Measurements from ENCODE around the gene DEK. TPM values are rescaled to one million over a fixed set of nuclear protein-coding genes. Genes with fewer than 3 reads are reported as not detected.

DEK gene
- total and polyA plus RNA-seq, 2 donors = 71.6 to 204 TPM

DNA sequence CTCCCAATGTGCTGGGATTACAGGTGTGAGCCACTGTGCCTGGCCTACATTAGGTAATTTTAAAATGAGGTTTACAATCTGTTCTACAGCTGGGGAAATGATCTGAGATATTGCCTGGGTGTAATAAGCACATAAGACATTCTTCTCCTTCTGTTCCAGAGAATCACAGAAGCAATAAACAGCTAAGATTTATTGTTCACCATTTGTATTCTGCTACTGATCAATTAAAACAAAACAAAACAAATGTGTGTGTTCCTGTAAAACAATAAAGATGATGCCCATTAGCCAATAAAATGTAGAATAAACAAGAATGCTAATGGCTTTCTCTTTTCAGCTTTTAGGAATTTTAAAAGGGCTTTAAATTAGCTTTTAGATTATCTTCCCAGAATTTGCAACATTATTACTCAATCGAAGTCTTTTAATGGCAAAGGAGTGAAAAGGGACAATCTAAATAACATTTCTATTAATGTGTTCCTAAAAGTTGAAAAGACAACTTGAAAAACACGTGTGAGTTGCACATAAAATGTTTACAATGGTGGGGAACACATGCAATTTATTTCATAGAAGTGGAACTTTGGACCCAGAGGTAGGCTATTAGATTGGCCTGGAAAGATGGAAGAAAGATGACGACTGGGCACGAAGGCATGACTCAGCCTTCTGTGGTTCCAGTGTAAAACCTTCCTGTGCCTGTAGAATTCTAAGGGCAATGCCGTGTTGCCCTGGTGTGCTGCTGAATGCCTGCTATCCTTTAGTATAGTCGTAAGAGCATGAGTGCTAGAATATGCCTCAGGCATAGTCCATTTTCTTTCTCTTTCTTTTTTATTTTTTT is 29.0 kb upstream of the DEK start:
- Histone ChIP-seq H3K4me3 (ENCODE audit: low read length in 2 of 2) (no peak overlapping the region), H3K4me1 (ENCODE audit: control insufficient read depth in 2 of 2, insufficient read depth in 2 of 2, low read length in 2 of 2) (no peaks in the 10 kb centered on the region), H3K27me3 (ENCODE audit: control insufficient read depth in 2 of 2, insufficient read depth in 1 of 2, low read length in 1 of 2) (no peaks in the 10 kb centered on the region), H3K27ac (ENCODE audit: low read depth in 1 of 2, low read length in 1 of 2) (no peak overlapping the region), H3K36me3 (ENCODE audit: control insufficient read depth in 2 of 2, insufficient read depth in 2 of 2, low read length in 1 of 2) (no peaks in the 10 kb centered on the region), H3K9me3 (ENCODE audit: control insufficient read depth in 2 of 2, insufficient read depth in 1 of 2, low read length in 1 of 2) (no peaks in the 10 kb centered on the region)
- DNase-seq (ENCODE audit: low read depth in 6 of 9, low spot score in 9 of 9) = no peak
- 68% methylated on average over 6 of the region's 6 CpGs for WGBS

DNA sequence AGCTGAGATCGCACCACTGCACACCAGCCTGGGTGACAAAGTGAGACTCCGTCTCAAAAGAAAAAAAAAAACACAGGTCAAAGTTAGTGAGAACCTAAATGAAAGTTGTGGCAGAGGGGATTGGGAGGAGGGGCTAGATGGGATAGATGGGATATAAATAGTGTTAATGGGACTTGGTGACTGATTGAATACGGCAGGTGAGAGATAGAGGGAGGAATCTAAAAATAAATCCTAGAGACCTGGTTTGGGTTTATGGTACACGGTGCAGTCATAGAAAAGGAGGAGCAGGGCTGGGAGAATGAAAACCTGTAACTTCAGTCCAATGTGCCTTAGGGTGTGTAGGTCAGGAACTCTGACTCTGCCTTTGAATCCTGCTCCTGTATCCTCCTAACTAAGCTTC is 25.0 kb upstream of the DEK start:
- Histone ChIP-seq H3K4me3 (ENCODE audit: low read length in 2 of 2) (no peak overlapping the region), H3K36me3 (ENCODE audit: control insufficient read depth in 2 of 2, insufficient read depth in 2 of 2, low read length in 1 of 2) (no peaks in the 10 kb centered on the region), H3K9me3 (ENCODE audit: control insufficient read depth in 2 of 2, insufficient read depth in 1 of 2, low read length in 1 of 2) (no peaks in the 10 kb centered on the region), H3K27me3 (ENCODE audit: control insufficient read depth in 2 of 2, insufficient read depth in 1 of 2, low read length in 1 of 2) (no peaks in the 10 kb centered on the region), H3K27ac (ENCODE audit: low read depth in 1 of 2, low read length in 1 of 2) (no peak overlapping the region), H3K4me1 (ENCODE audit: control insufficient read depth in 2 of 2, insufficient read depth in 2 of 2, low read length in 2 of 2) (no peaks in the 10 kb centered on the region)
- 74% methylated on average over 4 of the region's 4 CpGs for WGBS
- DNase-seq (ENCODE audit: low read depth in 6 of 9, low spot score in 9 of 9) = no peak

DNA sequence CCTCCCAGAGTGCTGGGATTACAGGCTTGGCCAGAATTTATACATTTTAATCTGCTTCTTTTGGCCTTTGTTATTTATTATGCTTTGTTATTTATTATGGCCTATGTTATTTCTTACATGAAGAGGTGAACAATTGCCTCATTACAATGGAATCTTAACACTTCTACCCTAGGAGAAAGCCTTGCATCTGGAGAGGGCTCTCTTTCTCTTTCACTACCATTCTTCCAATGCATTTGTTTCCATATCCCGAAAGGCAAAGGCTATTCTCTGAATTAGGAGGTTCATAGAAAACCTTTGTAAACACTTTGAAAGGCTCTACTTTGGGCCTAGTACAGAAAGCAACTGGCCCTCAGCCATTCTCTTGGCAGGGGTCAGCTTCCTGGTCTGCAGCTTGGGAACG is 19.9 kb upstream of the DEK start:
- Histone ChIP-seq H3K9me3 (ENCODE audit: control insufficient read depth in 2 of 2, insufficient read depth in 1 of 2, low read length in 1 of 2) (no peaks in the 10 kb centered on the region), H3K4me3 (ENCODE audit: low read length in 2 of 2) (no peak overlapping the region), H3K4me1 (ENCODE audit: control insufficient read depth in 2 of 2, insufficient read depth in 2 of 2, low read length in 2 of 2) (no peaks in the 10 kb centered on the region), H3K36me3 (ENCODE audit: control insufficient read depth in 2 of 2, insufficient read depth in 2 of 2, low read length in 1 of 2) (no peaks in the 10 kb centered on the region), H3K27ac (ENCODE audit: low read depth in 1 of 2, low read length in 1 of 2) (no peak overlapping the region), H3K27me3 (ENCODE audit: control insufficient read depth in 2 of 2, insufficient read depth in 1 of 2, low read length in 1 of 2) (peaks cover 4 to 22% of the 10 kb centered on the region in 2 donors)
- WGBS = 98% methylated on average over 2 of the region's 2 CpGs
- no peak for DNase-seq (ENCODE audit: low read depth in 6 of 9, low spot score in 9 of 9)

DNA sequence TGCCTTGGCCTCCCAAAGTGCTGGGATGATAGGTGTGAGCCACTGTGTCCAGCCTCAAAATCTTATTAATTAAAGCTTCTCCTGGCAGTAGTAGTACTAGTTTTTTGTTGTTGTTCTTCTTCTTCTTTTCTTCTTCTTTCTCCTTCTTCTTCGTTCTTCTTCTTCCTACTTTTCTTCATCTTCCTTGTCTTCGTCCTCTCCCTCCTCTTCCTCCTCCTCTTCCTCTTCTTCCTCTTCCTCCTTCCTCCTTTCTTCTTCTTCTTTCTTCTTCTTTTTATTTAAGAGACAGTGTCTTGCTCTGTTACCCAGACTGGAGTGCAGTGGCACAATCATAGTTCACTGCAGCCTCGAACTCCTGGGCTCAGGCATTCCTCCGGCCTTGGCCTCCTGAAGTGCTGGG is 17.2 kb upstream of the DEK start:
- no peak for DNase-seq (ENCODE audit: low read depth in 6 of 9, low spot score in 9 of 9)
- 68% methylated on average over 4 of the region's 4 CpGs for WGBS
- H3K4me3 ChIP-seq (ENCODE audit: low read length in 2 of 2) = no peak overlapping the region
- no peak overlapping the region for H3K27ac ChIP-seq (ENCODE audit: low read depth in 1 of 2, low read length in 1 of 2)
- no peaks in the 10 kb centered on the region for H3K36me3 ChIP-seq (ENCODE audit: control insufficient read depth in 2 of 2, insufficient read depth in 2 of 2, low read length in 1 of 2)
- no peaks in the 10 kb centered on the region for H3K4me1 ChIP-seq (ENCODE audit: control insufficient read depth in 2 of 2, insufficient read depth in 2 of 2, low read length in 2 of 2)
- peaks cover 20 to 49% of the 10 kb centered on the region in 2 donors for H3K27me3 ChIP-seq (ENCODE audit: control insufficient read depth in 2 of 2, insufficient read depth in 1 of 2, low read length in 1 of 2)
- H3K9me3 ChIP-seq (ENCODE audit: control insufficient read depth in 2 of 2, insufficient read depth in 1 of 2, low read length in 1 of 2) = no peaks in the 10 kb centered on the region

DNA sequence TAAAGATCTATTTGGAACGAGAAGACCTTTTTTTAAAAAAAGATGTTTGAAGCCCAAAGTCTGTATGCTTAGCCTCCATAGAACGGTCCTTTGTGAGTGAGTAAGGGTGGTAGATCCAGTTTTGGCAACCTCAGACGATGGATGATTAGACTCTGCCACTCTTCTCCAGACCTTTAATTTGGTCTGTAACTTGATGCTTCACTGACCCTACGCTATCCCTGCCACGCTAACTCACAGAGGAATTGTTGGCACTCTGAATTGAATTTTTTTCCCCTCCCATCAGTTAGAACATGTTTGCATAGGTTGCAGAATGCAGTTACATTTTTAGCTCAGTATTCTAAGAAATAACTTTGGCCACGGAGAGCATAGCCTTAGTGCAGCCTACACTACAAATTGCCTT is 15.8 kb upstream of the DEK start:
- no peaks in the 10 kb centered on the region for H3K9me3 ChIP-seq (ENCODE audit: control insufficient read depth in 2 of 2, insufficient read depth in 1 of 2, low read length in 1 of 2)
- no peak overlapping the region for H3K4me3 ChIP-seq (ENCODE audit: low read length in 2 of 2)
- H3K4me1 ChIP-seq (ENCODE audit: control insufficient read depth in 2 of 2, insufficient read depth in 2 of 2, low read length in 2 of 2) = no peaks in the 10 kb centered on the region
- no peak for DNase-seq (ENCODE audit: low read depth in 6 of 9, low spot score in 9 of 9)
- peaks cover 26 to 63% of the 10 kb centered on the region in 2 donors for H3K27me3 ChIP-seq (ENCODE audit: control insufficient read depth in 2 of 2, insufficient read depth in 1 of 2, low read length in 1 of 2)
- H3K36me3 ChIP-seq (ENCODE audit: control insufficient read depth in 2 of 2, insufficient read depth in 2 of 2, low read length in 1 of 2) = no peaks in the 10 kb centered on the region
- no peak overlapping the region for H3K27ac ChIP-seq (ENCODE audit: low read depth in 1 of 2, low read length in 1 of 2)
- 88% methylated on average over 6 of the region's 6 CpGs for WGBS

DNA sequence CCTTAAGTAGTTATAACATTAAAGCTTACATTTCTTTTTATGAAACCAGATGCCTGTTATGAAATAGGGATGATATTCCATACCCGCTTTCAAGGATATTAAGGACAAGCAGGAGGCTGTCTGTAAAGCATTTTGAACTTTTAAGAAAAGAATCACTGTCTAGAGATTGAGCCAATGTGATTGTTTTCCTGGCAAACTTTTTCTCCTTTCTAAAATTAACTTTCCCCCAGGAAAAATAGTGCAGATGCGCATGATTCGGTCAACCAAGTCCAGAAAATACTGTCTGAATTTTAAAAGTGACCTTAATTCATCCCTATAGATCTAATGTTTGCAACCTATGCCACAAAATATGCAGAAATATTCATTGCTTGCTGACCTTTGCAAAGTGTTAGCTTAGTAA is 15.1 kb upstream of the DEK start:
- no peaks in the 10 kb centered on the region for H3K4me1 ChIP-seq (ENCODE audit: control insufficient read depth in 2 of 2, insufficient read depth in 2 of 2, low read length in 2 of 2)
- no peak overlapping the region for H3K27ac ChIP-seq (ENCODE audit: low read depth in 1 of 2, low read length in 1 of 2)
- DNase-seq (ENCODE audit: low read depth in 6 of 9, low spot score in 9 of 9) = no peak
- no peaks in the 10 kb centered on the region for H3K36me3 ChIP-seq (ENCODE audit: control insufficient read depth in 2 of 2, insufficient read depth in 2 of 2, low read length in 1 of 2)
- peaks cover 26 to 63% of the 10 kb centered on the region in 2 donors for H3K27me3 ChIP-seq (ENCODE audit: control insufficient read depth in 2 of 2, insufficient read depth in 1 of 2, low read length in 1 of 2)
- H3K4me3 ChIP-seq (ENCODE audit: low read length in 2 of 2) = no peak overlapping the region
- no peaks in the 10 kb centered on the region for H3K9me3 ChIP-seq (ENCODE audit: control insufficient read depth in 2 of 2, insufficient read depth in 1 of 2, low read length in 1 of 2)
- 94% methylated on average over 3 of the region's 3 CpGs for WGBS

DNA sequence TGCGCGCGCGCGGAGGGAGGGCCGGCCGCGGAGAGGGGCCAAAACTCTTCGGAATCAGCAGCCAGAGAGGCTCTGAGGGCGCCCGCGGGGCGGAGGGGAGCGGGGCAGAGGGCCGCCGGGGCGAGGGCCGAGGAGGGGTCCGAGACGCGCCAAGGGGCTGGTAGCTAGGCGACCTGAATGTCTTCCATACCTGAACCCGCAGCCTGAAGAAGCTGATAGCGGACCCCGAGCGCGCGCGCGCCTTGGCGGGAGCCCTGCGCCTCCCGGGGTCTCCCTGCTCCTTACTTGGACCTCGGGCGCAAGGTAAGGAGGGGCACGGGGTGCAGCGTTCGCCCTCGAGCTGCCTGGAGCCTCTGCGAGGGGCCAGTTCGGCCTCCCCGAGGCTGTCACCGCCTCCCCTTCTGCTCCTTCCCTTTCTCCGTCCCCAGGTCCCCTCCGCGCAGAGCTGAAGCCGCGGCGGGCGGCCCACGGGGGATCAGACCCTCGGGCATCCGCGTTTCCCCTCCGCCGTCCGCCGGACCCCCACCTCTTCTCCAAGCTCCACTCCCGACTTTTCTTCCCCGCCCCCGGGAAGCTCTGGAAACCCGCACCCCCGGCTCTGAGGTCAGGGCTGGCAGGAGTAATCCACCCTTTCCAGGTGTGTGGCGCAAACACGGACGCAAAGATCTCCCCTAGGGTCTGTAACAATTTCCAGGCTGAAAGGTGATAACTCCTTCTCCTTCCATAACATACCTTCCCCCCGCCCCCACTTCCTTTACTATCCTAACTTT is 13.1 kb upstream of the DEK start:
- H3K36me3 ChIP-seq (ENCODE audit: control insufficient read depth in 2 of 2, insufficient read depth in 2 of 2, low read length in 1 of 2) = no peaks in the 10 kb centered on the region
- H3K4me3 ChIP-seq (ENCODE audit: low read length in 2 of 2) = peak overlapping the region; percentile 9 to 37
- H3K27ac ChIP-seq (ENCODE audit: low read depth in 1 of 2, low read length in 1 of 2) = no peak overlapping the region
- peaks cover 26 to 63% of the 10 kb centered on the region in 2 donors for H3K27me3 ChIP-seq (ENCODE audit: control insufficient read depth in 2 of 2, insufficient read depth in 1 of 2, low read length in 1 of 2)
- DNase-seq (ENCODE audit: low read depth in 6 of 9, low spot score in 9 of 9) = no peak
- no peaks in the 10 kb centered on the region for H3K4me1 ChIP-seq (ENCODE audit: control insufficient read depth in 2 of 2, insufficient read depth in 2 of 2, low read length in 2 of 2)
- WGBS = 3% methylated on average over 67 of the region's 67 CpGs
- H3K9me3 ChIP-seq (ENCODE audit: control insufficient read depth in 2 of 2, insufficient read depth in 1 of 2, low read length in 1 of 2) = no peaks in the 10 kb centered on the region

DNA sequence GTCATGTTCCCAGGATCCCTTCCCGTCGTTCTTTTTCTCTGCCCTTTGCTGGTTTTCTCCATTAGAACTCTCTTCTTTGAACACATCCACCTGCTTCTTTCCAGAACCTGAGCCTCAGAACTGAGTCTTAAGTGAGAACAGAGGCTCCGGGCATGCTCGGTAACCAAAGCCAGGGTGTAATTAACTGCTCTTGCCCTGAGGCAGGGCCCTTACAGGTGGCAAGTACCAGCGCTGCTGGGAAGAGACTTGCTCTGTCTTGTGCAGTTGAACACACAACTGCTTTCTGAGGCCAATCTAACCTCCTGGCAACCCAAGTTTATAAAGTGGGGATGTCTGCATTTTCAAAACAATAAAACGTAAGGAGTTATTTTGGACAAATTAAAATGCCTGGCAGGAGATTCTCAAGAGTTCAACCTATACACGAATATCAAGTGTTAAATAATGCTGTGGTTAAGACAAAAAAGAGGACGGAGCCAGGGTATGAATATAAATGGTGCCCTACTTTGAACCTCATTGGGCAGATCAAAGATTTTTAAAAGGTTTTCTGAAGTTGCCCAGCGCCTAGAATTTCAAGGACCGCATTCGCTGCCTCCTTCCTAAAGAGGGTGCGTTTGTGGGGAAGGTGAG is 12.4 kb upstream of the DEK start:
- no peaks in the 10 kb centered on the region for H3K9me3 ChIP-seq (ENCODE audit: control insufficient read depth in 2 of 2, insufficient read depth in 1 of 2, low read length in 1 of 2)
- no peak overlapping the region for H3K4me3 ChIP-seq (ENCODE audit: low read length in 2 of 2)
- DNase-seq (ENCODE audit: low read depth in 6 of 9, low spot score in 9 of 9) = no peak
- H3K27ac ChIP-seq (ENCODE audit: low read depth in 1 of 2, low read length in 1 of 2) = no peak overlapping the region
- peaks cover 26 to 61% of the 10 kb centered on the region in 2 donors for H3K27me3 ChIP-seq (ENCODE audit: control insufficient read depth in 2 of 2, insufficient read depth in 1 of 2, low read length in 1 of 2)
- H3K36me3 ChIP-seq (ENCODE audit: control insufficient read depth in 2 of 2, insufficient read depth in 2 of 2, low read length in 1 of 2) = no peaks in the 10 kb centered on the region
- H3K4me1 ChIP-seq (ENCODE audit: control insufficient read depth in 2 of 2, insufficient read depth in 2 of 2, low read length in 2 of 2) = no peaks in the 10 kb centered on the region
- WGBS = 23% methylated on average over 12 of the region's 12 CpGs

DNA sequence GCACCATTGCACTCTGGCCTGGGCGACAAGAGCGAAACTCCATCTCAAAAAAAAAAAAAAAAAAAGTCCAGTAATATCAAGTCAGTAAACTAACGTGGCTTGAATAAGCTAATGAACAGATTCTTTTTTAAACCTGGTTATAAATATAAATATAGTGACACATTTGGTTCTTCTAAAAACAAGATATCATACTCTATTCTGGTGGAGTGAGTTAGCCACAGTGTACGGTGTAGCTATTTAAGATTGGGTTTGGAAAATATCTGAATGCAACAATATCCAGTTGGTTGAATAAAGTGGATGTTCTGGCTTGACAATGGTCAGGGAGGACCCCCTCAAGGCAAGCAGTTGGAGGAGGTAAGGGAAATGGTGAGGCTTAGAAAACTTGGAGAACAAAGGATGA is 5.9 kb upstream of the DEK start:
- no peaks in the 10 kb centered on the region for H3K36me3 ChIP-seq (ENCODE audit: control insufficient read depth in 2 of 2, insufficient read depth in 2 of 2, low read length in 1 of 2)
- 98% methylated on average over 4 of the region's 4 CpGs for WGBS
- no peak overlapping the region for H3K27ac ChIP-seq (ENCODE audit: low read depth in 1 of 2, low read length in 1 of 2)
- peaks cover 0 to under 1% of the 10 kb centered on the region in 2 donors for H3K27me3 ChIP-seq (ENCODE audit: control insufficient read depth in 2 of 2, insufficient read depth in 1 of 2, low read length in 1 of 2)
- DNase-seq (ENCODE audit: low read depth in 6 of 9, low spot score in 9 of 9) = no peak
- peaks cover 2 to 14% of the 10 kb centered on the region in 2 donors for H3K9me3 ChIP-seq (ENCODE audit: control insufficient read depth in 2 of 2, insufficient read depth in 1 of 2, low read length in 1 of 2)
- H3K4me3 ChIP-seq (ENCODE audit: low read length in 2 of 2) = no peak overlapping the region
- H3K4me1 ChIP-seq (ENCODE audit: control insufficient read depth in 2 of 2, insufficient read depth in 2 of 2, low read length in 2 of 2) = peaks cover 12 to 15% of the 10 kb centered on the region in 2 donors
